Medulla oblongata (tissue), 1 donor: ENCODE data around the gene RFPL4AL1.
"Not testable (repeated sequence)": the region's sequence is repeated elsewhere in the genome, so short reads cannot be mapped to it uniquely, and the experiment has no call there.

Experiments
- DNase-seq: peaks from one replicate; pipeline ENCODE4 v3.0.0-alpha.2; 2015; ENCODE audit errors: extremely low spot score

RFPL4AL1 gene

GRCh38 chr19:55768818-55769217, at the start of gene RFPL4AL1:
Gene RFPL4AL1 (plus strand): TSS chr19:55769118. CDS start chr19:55771805, 2,687 bp downstream.
- not testable (repeated sequence) for DNase-seq

- no peak for DNase-seq
Observed at GRCh38 chr19:55720214-55720746, 48.6 kb upstream of the RFPL4AL1 start.

DNA sequence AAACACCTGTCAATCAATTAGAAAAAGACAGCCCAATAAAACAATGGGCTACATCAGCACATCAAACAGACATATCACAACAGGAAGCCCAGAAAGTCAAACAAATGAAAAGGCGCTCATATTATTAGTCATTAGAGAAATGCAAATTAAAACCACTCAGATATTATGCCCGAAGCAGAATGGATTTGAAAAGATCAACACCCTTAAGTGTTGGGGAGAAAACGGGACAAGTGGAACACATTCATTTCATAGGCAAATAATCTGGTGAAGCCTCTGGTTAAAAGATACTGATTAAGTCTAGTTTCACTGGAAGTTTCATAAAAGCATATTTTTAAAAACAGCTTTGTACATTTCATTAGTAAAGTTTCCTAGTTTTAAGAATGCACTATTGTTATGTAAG, 48.1 kb upstream of the RFPL4AL1 start:
- no peak for DNase-seq

DNA sequence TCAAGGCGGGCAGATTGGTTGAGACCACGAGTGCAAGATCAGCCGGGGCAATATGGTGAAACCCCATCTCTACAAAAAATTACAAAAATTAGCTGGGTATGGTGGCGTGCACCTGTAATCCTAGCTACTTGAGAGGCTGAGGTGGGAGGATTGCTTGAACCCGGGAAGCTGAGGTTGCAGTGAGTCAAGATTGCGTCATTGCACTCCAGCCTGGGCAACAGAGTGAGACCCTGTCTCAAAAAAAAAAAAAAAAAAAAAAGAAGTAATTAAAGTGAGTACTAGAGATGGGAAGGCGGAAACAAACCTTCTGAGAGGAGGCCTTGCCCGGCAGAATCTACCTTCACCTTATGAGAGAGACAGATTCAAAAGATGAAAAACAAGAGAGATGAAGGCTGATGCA, 45.4 kb upstream of the RFPL4AL1 start:
- DNase-seq = no peak

DNA sequence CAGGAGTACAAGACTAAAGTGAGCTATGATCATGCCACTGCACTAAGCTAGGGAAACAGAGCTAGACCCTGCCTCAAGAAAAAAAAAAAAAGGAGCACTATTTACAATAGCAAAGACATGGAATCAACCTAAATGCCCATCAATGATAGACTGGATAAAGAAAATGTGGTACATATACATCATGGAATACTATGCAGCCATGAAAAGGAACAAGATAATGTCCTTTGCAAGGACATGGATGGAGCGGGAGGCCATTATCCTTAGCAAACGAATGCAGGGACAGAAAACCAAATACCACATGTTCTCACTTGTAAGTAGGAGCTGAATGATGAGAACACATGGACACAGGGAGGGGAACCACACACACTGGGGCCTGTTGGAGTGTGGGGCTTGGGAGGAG, 38.5 kb upstream of the RFPL4AL1 start:
- DNase-seq = not testable (repeated sequence)

DNA sequence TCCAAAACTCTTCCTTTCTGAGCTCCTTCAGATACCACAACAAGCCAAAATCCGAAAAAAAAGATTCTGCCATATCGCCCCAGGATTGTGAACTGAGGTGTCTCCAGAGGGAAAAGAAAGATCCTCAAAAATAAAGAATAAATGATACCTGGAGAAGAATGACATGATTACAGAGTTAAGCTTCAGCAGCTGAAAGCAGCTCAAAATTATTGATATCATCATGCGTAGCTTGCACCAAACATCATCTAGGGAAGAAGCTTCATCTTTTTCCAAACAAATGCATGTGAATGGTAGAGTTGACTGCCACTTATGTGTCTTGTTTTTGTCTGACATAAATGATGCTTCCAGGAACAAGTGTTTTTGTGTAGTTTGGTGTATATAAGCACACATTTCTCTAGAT, 30.6 kb upstream of the RFPL4AL1 start, which contains the start of gene NLRP9:
Gene NLRP9, minus strand, starts transcription at position 101 of the 400 bp plus-strand sequence. Its CDS starts 28 bp downstream, at position 73.
- DNase-seq = no peak

DNA sequence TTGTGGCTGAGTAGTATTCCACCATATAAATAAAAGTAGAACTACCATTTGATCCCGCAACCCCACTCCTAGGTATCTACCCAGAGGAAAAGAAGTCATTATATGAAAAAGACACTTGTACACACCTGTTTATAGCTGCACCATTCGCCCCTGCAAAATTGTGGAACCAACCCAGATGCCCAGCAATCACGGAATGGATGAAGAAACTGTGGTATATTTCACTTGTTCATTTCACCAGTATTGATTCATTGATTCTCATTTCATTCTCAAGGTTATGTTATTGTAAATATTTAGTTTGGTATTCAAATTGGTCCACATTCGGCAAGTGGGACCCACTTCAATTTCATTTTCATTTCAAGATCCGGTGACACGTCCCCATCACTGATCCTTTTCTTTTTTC, 18.2 kb upstream of the RFPL4AL1 start:
- DNase-seq = no peak

DNA sequence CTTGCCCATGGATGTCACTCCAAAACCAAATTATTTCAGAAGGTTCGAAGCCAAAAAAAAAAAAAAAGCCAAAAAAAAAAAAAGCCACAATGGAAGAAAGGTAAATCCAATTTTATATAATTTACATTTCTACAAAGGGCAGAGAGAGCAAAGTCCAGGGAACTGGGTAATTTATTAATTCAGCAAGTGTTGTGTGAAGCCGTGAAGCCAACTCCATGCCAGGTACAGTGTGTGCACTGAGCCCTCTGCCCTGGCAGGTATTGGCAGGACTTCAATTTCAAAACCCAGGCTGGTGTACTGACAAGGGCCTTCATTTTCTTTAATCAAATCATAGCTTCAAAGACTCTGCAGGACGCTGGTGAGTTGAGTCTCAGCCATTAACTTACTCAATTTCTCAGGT, 15.5 kb upstream of the RFPL4AL1 start:
- no peak for DNase-seq

- not testable (repeated sequence) for DNase-seq
Observed at GRCh38 chr19:55756808-55757207, 12.1 kb upstream of the RFPL4AL1 start.

DNA sequence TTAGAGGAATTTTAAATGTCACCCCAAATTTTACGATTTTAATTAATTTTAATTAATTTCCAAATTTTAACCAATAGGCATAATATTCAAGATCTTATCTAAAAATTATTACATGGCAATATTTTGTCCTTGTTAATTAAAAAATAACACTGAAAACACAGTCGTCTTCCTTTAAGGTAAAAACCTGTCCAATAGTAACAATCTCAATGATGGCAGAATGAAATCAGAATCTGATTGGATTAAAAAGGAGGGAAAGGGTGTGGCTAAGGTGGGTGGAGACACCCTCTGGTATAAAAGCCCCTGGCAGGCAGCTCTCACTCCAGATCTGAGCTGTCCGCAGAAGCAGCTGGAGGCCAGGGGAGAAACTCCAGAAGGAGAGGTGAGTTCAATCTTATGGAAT, 10.1 kb upstream of the RFPL4AL1 start, which contains the start of gene RFPL4A:
Gene RFPL4A, plus strand, starts transcription at position 301 of the 400 bp plus-strand sequence. CDS start 2,704 bp downstream, outside the sequence.
- not testable (repeated sequence) for DNase-seq

DNA sequence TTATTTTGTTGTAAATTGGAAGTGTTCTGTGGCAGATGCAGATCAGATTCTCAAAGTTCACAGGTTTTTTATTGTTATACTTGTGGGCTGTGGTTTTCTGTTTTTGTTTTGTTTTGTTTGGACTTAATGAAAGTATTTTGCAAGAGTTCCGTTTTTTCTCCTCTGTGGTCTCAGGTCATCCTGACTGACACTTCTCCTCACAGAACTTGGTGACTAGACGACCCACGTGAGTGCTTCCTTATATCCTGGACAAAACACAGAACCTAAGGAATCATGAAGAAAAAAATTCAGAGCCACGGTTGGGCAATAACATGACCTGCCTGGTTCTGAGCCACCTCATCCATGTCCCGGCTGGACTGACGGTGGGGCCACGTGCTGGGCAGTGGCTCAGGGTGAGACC, 2.5 kb upstream of the RFPL4AL1 start:
- DNase-seq = no peak

- DNase-seq = not testable (repeated sequence)
Observed at GRCh38 chr19:55769632-55770031, 714 bp downstream of the RFPL4AL1 start.

DNA sequence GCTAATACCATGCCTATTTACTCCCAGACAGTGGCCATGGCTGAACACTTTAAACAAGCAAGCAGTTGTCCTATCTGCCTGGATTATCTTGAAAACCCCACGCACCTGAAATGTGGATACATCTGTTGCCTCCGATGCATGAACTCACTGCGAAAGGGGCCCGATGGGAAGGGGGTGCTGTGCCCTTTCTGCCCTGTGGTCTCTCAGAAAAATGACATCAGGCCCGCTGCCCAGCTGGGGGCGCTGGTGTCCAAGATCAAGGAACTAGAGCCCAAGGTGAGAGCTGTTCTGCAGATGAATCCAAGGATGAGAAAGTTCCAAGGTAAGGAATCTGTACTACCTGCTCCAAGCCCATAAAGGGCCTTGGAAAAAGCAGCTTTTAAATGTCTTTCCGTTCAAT, 8.6 kb downstream of the RFPL4AL1 start:
- DNase-seq = no peak

DNA sequence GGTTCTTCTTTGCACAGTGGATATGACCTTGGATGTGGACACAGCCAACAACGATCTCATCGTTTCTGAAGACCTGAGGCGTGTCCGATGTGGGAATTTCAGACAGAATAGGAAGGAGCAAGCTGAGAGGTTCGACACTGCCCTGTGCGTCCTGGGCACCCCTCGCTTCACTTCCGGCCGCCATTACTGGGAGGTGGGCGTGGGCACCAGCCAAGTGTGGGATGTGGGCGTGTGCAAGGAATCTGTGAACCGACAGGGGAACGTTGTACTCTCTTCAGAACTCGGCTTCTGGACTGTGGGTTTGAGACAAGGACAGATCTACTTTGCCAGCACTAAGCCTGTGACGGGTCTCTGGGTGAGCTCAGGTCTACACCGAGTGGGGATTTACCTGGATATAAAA, 9.4 kb downstream of the RFPL4AL1 start:
- no peak for DNase-seq

DNA sequence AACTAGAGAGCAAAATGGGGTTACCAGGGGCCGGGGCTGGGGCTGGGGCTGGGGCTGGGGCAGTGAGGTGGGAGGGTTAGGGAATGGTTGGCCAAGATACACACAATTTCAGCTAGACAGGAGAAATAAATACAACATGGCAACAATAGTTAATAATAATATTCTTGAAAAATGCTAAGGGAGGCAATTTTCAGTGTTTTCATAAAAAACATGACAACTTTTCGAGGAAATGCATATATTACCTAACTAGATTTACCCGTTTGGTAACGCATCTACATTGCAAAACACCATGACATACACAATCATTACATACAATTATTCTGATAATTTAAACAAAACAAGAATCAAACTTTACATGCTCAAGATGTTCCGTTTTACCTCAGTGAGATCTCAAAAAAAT, 12.2 kb downstream of the RFPL4AL1 start:
- no peak for DNase-seq

- DNase-seq = no peak
Observed at GRCh38 chr19:55795021-55795420, 26.1 kb downstream of the RFPL4AL1 start.

DNA sequence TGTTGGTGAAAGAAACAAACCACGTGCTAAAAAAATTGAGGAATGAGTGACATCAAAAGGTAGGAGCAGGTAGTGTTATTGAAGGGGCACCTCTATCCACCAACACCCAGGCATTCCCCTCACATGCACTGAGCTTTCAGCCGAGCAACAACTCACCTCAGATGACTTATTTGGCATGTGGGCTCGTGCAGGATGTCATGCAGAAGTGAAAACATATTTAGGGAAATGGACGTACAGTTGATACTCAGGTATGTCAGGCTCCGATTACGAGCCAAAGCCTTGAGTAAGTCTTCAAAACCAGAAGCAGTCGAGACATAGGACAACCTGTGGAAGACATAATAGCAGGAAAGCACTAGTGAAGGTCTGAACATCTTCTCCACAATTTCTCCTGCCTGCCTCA, 32.5 kb downstream of the RFPL4AL1 start:
- no peak for DNase-seq

- no peak for DNase-seq
Observed at GRCh38 chr19:55802281-55802680, 33.4 kb downstream of the RFPL4AL1 start.

- peak; percentile 50 for DNase-seq
Observed at GRCh38 chr19:55809381-55810058, 40.6 kb downstream of the RFPL4AL1 start.

DNA sequence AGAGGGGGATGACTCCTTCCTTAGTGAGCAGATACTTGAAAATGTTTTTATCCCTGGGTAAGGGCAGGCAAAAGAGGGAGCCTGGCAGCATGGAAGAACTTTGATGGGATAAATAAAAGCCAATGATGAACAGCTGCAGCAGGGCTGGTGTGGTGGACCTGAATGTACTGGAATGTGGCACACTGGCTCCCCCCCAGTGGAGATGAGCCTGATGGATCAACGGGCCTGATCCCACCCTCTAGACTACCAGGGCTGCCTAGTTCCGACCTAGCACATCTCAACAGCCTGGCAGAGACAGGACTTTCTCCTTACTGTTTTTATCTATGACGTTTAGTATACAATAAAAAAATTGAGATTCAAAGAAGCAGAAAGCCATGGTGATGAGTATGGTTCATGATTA, 42.4 kb downstream of the RFPL4AL1 start:
- DNase-seq = no peak

DNA sequence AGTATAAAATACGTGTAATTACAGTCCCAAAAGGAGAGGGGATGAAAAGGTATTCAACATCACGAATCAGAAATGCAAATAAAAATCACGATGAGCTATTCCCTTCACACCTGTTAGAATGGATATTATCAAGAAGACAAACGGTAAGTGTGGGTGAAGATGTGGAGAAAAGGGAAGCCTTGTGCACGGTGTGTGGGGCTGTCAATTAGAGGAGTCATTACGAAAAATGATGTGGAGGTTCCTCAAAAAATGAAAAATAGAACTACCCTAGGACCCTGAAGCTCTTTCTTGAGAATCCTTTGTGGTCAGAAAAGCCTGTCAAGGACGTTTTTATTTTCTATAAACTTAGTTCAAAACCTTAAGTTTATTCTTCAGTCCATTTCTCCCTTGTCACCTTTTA, 43.5 kb downstream of the RFPL4AL1 start:
- no peak for DNase-seq

- DNase-seq = no peak
Observed at GRCh38 chr19:55813906-55814305, 45.0 kb downstream of the RFPL4AL1 start.

DNA sequence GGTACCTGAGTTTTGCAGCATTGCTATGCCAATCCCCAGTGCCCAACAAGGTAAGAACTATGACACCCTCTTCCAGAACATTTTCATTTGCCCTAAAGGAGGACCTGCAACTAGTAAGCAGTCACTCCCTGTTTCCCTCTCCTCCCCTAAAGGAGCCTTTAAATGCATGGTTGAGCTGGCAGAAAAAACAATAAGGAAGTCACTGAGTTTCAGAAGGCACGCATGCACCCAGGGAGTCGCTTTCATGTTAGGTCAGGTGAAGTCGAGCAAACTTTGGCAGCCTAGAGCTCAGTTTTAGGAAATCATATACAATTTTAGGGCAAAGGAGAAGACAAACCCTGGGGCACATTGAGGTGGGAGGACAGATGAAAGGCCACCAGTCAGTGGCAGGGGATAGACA, 51.1 kb downstream of the RFPL4AL1 start:
- DNase-seq = peak; percentile 18
